Suprapubic skin (tissue), 3 donors: ENCODE results near the gene TMEM254.
"Not testable (repeated sequence)": the region's sequence is repeated elsewhere in the genome, so short reads cannot be mapped to it uniquely, and the experiment has no call there.

Source experiments
- POLR2A ChIP-seq, 2 donors: fragments of 450-650 bp; IDR thresholded peaks; one replicate each; pipeline ENCODE4 v1.6.1; 2017; ENCODE audit warnings: antibody characterized with exemption in 2 of 2, mild to moderate bottlenecking in 2 of 2, moderate library complexity in 2 of 2
- TF ChIP-seq, protein P1 (sequence below), 2 donors: fragments of 200-600 bp in 1 of 2; fragments of 450-650 bp in 1 of 2; sonication (generic) in 1 of 2; IDR thresholded peaks; one replicate each; pipeline ENCODE4 v1.5.1; 2016 to 2019; ENCODE audit warnings: antibody characterized with exemption in 2 of 2, mild to moderate bottlenecking in 1 of 2, moderate library complexity in 1 of 2

DNA sequence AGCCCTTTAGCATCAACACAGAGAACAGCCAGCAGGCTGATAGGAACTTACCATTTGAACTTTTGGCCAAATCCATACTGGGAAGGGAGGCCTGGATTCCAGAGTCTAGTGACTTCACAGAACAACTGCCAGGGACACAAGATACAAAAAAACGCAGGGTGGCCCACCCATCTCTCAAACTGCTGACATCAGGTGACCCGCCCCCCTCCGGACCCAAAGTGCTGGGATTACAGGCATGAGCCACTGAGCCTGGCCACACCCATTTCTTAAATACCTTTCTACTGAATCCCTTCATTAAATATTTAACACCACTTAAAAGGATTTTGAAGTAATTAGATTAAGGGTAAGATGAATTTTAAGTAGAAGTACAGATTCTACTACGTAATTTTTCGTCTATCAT, 43.7 kb upstream of the TMEM254 start:
- TF ChIP-seq, protein P1, sequence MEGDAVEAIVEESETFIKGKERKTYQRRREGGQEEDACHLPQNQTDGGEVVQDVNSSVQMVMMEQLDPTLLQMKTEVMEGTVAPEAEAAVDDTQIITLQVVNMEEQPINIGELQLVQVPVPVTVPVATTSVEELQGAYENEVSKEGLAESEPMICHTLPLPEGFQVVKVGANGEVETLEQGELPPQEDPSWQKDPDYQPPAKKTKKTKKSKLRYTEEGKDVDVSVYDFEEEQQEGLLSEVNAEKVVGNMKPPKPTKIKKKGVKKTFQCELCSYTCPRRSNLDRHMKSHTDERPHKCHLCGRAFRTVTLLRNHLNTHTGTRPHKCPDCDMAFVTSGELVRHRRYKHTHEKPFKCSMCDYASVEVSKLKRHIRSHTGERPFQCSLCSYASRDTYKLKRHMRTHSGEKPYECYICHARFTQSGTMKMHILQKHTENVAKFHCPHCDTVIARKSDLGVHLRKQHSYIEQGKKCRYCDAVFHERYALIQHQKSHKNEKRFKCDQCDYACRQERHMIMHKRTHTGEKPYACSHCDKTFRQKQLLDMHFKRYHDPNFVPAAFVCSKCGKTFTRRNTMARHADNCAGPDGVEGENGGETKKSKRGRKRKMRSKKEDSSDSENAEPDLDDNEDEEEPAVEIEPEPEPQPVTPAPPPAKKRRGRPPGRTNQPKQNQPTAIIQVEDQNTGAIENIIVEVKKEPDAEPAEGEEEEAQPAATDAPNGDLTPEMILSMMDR (IDR thresholded peaks at IDR 0.05), result not testable (repeated sequence)
- not testable (repeated sequence) for TF ChIP-seq POLR2A (IDR thresholded peaks at IDR 0.05)
